HG03025 (cell line): ENCODE measurements around the gene COL6A2.
"Not testable (repeated sequence)": the region's sequence is repeated elsewhere in the genome, so short reads cannot be mapped to it uniquely, and the experiment has no call there.

Source experiments
- ATAC-seq: cut with Tn5 transposase; IDR thresholded peaks from one replicate; pipeline ENCODE4 v1.9.1; 2021; ENCODE audit warnings: mild to moderate bottlenecking, moderate library complexity; ENCODE audit not compliant: unreplicated experiment, low FRiP score

The COL6A2 gene

DNA sequence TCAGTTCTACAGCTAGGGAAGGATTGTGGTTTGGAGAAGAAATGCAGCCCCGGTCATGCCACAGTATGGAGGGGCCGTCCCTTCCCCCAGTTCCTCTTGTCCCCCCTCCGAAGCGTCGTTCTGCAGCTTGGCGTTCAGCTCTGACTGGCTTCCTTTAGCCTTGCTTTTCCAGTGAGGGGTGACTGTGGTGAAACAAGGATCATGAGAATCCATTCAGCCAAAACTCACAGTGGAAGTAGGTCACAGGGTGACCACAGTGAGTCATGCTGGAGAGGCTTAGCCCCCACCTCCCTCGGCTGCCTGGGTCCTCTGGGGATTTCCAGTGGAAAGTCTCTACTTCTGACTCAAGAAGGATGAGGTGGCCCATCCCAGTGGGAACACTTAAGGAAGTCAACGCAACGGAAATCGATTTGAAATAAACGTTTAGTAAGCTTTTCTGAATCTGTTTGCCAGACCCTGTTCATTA, 37.3 kb upstream of the COL6A2 start:
- no peak for ATAC-seq

DNA sequence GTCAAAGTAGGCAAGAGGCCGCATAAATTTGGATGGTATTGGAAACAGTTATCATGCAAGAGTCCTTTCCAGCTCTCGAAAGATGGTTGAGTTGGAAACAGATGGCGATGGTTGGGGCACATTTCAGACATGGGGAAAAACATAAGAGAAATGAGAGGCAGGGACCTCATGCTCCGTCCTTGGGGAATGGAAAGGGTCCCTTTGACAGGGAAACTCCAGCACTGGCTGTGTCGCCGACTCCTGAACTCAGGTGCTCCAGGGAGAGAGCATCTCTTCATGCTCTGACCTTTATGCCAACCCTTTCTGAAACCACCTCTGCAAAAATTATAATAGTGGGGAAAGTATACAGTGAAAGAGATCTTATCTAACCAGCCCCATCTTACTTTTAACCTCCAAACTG, 36.8 kb upstream of the COL6A2 start:
- ATAC-seq, result no peak

DNA sequence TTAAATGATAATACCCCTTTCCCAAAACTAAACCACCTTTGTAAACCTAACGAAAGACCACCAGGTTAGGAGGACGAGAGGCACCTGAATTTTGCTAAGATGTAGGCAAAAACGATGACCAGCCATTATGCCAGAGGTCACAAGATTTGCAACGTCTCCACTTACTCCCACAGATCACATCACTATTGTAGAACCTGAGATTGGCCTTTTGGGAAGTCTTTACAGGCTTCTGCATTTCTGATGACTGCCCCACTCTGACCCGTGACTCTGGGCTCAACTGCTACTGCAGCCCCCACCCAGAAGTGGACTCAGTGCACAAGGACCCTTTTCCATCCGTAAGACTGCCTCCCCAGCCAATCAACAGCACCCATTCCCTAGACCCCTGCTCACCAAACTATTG, 36.4 kb upstream of the COL6A2 start:
- no peak for ATAC-seq

DNA sequence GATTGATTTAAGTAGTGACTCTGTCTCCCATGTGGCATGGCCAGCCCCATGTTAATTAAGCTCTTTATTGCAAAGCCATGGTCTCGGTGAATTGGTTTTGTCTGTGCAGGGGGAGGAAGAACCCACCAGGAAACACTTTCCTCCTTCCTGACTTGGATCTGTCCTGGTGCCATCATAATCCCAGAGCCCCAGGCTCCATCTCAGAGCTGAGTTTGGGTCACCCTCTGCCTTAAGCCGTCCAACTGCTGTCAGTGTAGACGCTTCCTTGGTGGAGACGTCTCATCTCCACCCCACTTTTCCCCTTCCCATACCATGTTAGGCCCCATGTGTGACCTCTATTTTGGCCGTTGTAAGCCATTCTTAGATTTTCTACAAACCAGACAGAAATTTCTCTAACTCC, 36.0 kb upstream of the COL6A2 start:
- ATAC-seq, result no peak

DNA sequence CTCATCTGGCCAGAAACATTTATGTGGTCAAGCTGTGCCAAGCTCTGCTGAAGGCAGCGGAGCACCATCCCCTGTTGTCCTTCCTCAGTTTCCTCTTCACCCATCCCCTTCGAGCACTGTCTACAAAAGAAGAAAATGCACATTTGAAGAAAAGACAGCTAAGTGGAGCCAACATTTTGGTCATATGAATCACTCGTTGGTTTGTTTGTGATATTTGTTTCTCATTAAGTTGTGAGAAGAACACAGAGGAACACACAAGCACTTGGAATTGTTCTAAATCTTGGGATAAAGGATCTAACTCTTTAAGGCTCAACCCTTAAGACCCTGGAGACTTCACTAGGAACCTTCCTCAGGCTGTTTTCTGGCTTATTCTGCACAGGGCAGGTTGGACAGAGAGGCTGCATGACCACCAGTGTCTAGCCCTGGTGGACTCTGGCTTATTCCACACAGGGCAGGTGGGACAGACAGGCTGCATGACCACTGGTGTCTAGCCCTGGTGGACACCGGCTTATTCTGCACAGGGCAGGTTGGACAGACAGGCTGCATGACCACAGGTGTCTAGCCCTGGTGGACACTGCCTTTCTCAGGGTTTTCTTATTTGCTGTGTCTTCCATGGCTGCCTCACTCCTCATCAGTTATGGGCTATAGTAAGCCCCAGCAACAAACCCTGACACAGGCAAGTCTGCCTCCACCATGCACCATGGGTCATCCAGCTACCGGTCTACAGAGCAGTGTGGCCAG, 35.3 kb upstream of the COL6A2 start:
- ATAC-seq, result no peak

DNA sequence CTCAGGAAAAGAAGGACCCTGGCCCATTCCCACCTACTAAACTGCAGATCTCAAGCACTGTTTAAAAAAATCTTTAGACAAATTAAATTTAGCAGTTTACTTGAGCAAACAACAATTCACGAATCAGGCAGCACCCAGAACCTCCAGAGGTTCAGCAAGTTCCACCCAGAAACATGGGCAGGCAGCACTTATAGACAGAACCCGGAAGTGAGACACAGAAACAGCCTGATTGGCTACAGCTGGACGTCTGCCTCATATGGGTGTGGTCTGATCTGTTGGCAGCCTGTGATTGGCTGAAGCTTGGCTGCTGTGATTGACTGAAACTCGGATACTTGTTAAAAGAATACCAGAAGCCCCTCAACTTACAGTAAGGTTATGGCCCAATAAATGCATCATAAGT, 34.7 kb upstream of the COL6A2 start:
- no peak for ATAC-seq

DNA sequence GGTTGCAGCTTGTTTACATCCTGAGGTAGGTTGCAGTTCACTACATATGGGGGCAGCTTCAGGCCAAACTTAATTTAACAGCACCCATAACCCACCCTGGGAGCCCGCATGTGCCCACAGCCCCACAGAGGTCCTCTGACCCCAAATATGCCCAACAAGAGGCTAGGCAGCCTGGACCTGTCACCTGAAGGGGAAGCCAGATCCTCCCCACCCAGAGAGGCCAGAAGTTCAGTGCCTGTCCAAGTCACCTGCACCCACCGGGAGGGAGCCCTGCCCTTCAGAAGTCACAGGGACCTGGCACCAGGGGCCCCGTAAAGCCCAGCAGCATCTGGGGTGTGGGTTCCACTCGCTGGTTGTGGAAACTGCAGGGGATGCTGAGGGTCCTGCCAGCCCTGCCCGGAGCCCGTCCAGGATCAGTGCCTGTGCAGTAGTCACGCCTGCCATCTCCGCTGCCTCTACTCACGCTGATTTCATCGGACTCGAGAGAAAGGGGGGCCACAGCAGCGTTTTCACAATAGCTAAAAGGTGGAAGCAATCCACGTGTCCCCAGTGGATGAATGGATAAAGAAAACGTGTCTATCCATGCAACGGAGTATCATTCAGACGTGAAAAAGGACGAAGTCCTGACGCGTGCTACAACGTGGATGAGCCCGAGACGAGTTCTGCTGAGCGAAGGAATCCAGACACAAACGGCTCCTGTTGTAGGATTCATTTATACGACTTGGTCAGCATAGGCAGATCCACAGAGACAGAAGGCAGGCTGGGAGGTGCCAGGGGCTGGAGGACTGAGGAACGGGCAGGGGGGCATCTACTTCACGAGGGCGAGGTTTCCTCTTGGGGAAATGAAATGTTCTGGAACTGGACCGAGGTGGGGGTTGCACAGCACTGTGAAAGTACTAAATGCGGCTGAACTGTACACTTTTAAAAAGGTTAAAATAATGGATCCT, 33.9 kb upstream of the COL6A2 start:
- ATAC-seq, result no peak

DNA sequence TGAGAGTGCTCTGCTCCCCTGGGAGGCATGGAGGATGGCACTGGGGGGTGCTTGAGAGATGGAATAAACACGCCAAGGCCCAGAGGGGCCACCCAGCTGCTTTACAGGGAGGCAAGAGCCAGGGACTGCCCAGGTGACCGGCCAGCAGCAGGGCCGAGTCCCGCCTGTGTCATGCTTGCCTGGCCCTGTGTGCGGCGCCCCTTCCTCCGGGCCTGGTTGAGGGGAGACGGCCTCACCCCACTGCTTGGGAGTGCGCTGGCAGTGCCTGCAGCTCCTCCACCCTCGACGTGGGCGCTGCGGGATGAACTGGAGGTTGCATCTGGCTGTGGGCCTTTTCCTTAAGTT, 33.1 kb upstream of the COL6A2 start:
- ATAC-seq, result no peak

DNA sequence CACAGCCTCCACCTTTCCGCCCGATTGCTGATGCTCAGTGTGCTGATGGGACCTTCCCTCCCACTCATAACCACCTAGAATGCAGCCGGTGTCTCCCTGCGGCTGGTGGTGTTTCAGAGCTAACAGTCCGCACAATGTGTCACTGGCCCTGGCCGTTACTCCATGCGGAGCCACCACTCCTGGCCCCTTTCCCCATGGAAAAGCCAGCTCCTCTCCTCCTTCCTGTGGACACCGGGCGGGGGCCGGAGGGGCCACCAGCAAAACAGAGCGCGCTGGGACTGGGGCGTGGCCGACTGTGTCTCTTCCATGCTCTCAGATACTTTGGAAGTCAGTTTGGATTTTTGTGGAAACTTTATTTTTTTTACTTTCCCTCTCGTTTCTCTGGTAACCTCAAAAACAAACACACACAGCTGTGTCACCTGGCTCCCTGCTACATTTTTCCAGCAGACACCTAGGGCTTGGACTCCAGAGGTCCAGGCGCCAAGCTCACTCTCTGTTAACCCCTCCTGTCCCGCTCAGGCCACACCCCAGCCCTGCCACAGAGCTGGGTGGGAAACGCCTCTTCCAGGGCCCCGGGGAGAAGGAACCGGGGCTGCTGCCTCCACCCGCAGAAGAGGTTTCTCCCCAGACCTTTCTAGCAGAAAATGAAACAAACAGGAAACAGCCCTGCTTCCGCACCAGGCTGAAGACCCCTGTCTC, 32.5 kb upstream of the COL6A2 start:
- ATAC-seq, result no peak

DNA sequence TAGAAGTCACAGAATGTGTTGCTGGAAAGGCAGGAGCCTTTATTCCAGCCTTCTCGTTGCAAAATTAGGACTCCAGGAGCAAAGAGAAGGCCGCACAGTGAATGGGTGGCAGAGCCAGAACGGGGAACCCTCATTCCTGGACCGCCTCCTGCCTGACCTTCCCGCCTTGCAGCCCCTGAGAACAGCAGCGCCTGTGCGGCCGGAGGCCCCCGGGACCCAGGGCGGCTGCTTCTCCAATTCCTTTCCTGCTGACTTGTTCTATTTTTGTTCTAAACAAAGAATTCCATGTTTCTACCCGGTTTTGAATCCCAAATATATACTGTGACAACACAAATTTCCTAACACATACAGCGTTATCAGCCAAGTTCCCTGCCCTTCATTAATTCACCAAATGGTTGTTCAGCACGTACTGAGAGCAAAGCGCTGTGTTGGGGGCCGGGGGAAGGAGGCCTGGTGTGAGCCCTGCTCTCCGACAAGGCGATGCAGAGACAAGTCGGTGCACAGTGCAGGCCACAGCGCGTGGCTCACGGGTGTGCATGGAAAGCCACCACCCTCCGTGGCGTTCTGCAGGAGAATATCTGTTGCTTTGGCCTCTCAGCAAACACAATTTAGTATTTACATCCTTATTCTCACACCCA, 31.9 kb upstream of the COL6A2 start:
- ATAC-seq, result no peak

DNA sequence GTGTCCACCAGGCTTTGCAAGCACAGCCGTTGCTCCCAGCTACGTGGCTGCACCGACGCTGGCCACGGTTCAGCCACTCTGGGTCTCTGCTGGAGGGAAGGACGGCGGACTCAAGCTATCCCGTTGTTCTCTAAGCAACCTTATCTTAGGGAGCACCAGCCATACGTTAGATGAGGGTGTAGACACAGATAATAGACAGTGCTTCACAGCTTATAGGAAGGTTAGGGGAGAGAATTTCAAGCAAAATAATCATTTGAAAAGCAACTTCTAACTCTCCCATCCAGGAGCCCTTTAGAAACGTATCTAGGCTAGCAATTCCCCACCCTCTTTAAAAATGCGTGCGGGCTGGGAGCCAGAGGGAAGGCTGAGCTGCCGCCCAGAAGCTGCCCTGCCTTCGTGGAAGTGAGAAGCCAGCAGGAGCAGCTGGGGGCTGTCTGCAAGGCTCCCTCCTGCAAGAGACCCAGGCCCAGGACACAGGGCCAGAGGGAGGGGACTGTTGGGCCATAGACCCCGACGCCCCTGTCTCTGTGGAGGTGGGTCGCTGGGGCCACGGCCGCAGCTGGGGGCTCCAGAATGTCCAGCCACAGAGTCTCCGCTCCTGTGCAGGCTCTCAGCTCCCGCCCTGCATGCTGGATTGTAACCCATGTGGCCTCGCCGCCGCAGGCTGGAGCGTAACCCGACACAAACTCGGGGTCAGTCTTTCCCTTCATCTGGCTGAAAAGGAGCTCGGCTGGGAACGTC, 31.2 kb upstream of the COL6A2 start:
- ATAC-seq, result no peak

DNA sequence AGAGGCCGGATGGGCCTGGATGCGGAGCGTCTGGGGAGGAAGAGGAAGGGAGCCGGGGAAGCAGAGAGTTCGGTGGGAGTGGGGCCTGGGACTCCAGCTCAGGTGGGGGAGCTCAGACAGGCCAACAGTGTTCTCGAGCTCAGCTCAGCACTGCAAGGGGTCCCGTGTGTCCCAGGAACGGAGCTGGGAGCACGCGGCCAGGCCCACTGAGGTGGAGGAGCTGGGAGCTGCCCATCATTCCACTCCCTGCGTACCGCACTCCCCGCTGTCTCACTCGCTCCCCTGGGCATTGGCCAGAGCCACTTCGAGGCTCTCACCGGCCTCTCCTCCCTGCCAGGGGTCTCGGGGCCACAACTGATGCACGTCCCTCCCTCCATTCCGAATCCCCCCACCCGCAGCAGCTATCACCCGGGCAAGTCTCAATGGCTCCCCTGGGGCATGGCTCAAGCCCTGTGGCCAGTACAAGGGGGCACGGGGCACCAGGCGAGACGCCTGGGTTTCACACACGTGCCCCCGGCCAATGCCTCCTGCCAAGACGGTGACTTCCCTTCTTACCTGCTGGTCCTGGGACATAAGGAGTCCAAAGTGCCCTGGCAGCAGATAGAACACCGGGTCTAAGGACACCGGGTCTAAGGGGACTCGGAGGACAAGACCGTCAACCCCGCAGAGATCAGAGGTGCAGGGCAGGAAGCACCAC, 30.3 kb upstream of the COL6A2 start:
- no peak for ATAC-seq

DNA sequence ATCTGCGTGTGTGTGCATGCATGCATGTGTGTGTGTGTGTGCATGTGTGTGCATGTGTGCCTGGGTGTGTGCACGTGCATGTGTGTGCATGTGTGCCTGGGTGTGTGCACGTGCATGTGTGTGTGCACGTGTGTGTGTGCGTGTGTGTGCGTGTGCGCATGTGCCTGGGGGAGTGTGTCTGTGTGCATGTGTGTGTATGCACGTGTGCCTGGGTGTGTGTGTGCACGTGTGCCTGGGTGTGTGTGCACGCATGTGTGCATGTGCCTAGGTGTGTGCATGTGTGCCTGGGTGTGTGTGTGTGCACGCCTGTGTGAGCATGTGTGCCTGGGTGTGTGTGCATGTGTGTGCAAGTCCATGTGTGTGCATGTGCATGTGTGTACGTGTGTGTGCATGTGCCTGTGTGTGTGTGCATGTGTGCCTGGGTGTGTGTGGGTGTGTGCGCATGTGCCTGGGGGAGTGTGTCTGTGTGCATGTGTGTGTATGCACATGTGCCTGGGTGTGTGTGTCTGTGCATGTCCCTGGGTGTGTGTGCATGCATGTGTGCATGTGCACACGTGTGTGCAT, 29.3 kb upstream of the COL6A2 start:
- ATAC-seq, result no peak

DNA sequence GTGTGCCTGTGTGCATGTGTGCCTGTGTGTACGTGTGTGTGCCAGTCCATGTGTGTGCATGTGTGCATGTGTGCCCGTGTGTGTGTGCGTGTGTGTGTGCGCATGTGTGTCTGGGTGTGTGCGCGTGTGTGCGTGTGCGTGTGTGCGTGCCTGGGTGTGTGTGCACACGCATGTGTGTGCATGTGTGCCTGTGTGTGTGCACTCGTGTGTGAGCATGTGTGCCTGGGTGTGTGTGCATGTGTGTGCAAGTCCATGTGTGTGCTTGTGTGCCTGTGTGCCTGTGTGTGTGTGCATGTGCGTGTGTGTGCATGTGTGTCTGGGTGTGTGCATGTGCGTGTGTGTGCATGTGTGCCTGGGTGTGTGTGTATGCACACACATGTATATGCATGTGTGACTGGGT, 28.7 kb upstream of the COL6A2 start:
- ATAC-seq, result no peak

DNA sequence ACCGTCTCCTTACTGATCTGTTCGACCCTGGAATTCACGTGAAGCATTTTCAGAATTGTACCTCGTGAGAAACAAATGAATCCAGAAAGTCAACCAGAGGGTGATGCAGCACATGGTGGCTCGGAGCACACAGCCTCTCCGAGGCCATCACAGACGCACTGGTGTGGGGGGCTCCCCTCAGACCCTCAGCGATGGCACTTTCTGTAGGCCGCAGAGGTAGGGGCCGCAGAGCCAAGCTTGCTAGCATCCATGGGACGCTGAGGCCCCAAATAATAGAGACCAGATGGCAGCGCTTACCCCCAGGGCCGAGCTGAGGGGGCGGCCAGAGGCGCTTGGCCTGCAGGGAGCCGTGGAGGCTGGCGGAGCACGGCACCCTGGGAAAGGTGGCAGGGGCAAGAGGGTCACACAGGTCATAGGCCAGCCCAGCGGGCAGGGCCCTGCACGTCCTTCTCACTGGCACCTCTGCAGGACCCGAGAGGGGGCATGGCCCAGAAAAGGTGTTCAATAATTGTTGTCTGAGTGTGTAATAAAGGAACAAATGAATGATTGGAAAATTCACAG, 28.1 kb upstream of the COL6A2 start:
- no peak for ATAC-seq

DNA sequence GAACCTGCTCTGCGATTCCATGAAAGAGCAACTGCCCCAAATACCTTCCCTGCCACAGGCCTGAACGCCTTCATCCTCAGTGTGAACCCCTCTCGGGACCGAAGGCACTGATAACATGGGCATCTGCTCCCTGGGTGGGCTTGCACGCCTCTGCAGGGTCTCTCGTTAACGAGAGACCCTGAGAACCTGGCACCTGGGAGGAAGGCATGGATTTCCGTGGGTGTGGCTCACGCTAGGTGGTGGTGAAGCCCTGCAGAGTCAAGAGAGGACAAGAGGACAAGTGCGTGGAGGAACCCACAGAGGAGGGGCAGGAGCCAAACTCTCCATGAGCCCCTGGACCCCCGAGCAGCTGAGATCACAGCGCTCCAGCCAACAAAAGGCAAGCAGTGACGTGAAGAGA, 26.8 kb upstream of the COL6A2 start:
- no peak for ATAC-seq

DNA sequence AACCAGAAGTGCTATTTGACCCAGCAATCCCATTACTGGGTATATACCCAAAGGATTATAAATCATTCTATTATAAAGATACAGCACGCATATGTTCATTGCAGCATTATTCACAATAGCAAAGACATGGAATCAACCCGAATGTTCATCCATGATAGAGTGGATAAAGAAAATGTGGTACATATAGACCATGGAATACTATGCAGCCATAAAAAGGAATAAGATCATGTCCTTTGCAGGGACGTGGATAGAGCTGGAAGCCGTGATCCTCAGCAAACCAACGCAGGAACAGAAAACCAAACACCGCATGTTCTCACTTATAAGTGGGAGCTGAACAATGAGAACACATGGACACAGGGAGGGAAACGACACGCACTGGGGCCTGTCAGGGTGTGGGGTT, 21.2 kb upstream of the COL6A2 start:
- not testable (repeated sequence) for ATAC-seq

DNA sequence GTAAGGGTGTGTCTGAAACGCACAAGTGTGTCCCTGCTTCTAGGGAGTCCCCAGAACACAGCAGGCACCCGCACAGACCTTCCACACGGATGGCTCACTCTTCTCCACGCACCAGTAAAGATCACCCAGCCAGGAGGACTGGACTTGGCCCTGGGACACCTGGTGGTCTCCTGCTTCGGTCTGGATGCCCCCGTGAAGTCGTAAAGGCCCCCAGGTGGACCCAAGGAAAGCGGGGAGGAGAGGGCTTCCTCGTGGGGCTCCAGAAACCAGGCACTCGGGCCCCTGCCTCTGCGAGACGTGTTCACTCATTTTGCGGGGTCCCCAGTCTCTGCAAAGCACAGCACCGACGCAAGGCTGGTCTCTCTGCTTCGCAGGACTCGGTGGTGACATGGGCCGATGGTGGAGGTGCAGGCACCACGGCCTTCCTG, 20.2 kb upstream of the COL6A2 start:
- no peak for ATAC-seq
